SH-SY5Y (cell line): ENCODE measurements around the gene PMP22.

Experiments used
- GATA2 ChIP-seq: IDR thresholded peaks from 2 replicates; pipeline ENCODE4 v1.6.1; 2011; ENCODE audit warnings: mild to moderate bottlenecking, low read depth, low read length
- GATA3 ChIP-seq: IDR thresholded peaks from 2 replicates; pipeline ENCODE4 v1.6.1; 2011; ENCODE audit warnings: low read depth, mild to moderate bottlenecking, low read length, moderate library complexity

DNA sequence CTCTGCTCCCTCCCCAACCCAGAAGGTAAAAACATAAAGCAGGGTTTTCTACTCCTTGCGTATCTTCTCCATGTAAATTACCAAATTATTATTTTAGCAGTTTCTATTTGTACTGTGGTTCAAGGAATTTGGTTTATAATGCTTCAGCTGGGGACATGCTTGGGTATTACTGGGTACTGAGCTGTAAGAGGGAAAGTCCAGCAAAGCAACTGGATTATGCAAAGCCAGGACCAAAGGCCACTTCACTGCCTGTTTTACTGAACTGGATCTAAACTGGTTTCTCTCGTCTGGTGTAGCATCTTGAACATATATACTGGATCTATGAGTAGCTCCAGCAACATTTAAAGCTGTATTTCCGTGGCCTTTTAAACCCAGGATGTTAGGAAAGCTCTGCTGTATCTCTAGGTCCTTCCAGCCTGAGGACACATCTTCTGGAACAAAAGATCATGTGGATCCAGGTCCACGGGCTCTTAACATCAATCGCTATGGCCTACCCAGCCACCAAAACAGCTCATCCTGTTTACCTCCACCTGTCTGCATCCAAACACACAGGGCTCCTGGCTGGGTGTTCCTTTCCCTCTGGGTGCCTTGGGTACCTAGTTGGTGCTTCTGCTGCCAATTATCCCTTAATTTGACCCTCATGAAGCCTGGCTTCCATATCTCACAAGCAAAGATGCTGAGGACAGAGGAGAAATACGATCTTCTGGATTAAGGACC, 7.2 kb downstream of the PMP22 start:
- TF ChIP-seq GATA2 (no peak), GATA3 (no peak)
